Epidermal melanocyte (primary cell): ENCODE measurements around the gene TAF4.

Source experiments
- DNase-seq: peaks from one replicate; pipeline ENCODE4 v3.0.0; 2011; ENCODE audit warnings: low spot score; ENCODE audit not compliant: insufficient read length

Gene TAF4

DNA sequence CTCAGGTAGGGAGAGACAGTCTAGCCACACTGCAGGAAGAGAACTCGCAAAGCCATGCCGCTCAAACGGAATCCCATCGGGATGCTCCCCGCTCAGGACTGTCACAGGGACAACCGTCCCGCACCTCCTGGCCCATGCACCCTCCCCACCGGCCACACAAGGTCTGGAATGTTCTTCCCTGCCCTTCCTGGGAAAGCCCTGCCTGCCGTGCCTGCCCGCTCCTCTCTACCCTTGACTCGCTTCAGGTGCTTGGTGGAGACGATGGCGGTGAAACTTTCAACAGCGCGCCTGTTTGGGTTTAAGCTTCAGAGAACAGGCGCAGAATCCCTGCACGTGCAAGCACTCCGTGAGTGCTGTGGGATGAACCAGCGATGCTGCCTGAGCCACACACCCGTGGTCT, 20.6 kb downstream of the TAF4 start:
- no peak for DNase-seq

DNA sequence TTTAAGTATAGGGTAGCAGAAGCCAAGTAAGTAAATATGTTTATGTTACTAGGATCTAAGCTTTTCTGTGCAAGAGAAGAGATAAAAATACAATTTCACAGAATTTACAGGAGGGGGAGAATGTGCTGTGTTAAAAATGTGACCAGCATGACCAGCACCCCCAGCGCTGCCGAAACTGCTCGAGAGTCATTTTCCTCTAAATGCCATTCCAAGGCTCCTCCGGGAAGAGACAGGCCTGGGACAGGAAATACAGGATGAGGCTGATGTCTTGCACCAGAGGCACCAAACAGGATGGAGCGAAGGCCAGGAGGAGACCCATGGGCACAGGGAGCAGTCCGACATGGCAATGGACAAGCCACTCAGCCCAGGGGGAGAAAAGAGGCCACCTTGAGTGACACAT, 21.1 kb downstream of the TAF4 start:
- DNase-seq: no peak

DNA sequence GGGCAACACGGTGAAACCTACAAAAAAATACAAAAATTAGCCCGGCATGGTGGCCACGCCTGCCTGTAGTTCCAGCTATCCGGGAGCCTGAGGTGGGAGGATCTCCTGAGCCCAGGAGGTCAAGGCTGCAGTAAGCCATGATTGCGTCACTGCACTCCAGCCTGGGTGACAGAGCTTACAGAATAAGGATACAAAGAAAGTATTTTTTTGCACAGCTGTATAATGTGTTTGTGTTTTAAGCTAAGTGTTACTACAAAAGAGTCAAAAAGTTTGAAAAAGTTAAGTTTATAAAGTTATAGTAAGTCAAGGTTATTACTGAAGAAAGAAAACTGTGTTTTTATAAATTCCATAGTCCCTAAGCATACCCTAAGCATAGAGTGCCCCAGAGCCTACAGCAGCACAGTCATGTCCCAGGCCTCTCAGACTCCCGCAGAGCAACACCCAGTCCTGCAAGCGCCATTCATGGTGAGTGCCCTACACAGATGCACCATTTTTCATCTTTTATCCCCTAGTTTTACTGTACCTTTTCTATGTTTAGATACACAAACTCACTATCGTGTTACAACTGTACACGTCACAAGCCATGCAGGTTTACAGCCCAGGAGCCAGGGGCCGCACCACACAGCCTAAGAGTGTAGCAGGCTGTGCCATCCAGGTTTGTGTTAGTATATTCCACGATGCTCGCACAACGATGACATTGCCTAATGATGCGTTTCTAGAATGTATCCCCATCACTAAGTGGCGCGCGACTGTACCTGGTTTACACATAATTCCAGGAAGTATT, 22.4 kb downstream of the TAF4 start:
- DNase-seq: no peak

DNA sequence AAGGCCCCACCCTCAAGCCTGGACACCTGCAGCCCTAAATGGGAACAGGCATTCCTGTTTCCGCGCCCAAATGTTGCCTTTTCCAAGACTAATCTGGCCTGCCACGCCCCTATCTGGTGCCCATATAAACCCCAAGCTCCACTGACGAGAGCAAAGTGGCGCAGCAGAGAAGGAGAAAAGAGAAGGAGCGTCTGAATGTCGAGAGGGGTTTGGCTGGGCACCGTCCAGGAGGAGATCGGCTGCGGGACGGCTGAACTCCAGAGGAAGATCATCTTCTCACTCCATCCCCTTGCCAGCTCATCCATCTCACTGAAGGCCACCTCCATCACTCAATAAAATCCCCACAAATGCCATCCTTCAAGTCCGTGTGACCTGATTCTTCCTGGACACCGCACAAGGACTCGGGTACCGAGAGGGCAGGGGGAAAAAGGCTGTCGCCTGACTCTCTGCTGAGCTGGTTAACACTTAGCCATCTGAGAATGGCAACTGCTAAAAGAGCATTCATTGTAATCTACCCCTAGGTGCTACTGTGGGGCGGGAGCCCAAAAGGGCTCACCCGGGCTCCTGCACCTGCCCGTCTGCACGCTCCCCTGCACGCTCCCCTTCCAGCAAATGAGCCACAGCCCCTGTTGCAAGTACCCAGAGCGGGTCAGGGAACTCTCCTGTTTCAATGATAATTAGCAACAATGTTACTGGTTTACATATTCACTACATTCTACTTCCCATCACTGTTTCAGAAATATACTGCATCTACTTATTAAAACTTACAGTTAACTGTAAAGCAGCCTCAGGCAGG, 23.5 kb downstream of the TAF4 start:
- no peak for DNase-seq

DNA sequence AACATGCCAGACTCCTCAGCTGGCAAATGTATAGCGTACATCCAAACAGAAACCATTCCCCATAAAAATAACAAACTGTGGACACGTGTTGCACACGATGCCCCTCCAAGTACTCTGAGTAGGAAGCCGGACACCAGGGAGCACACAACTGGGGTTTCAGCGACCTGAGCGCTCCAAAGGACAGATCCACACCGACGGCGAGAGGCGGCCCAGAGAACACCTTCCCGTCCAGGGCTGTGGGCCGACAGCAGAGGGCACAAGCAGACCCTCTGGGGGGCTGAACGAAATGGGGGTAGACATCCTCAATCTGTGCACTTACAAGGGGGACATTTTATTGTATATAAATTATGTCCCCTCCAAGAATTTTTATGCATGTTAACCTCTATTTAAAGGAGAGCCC, 24.7 kb downstream of the TAF4 start:
- no peak for DNase-seq

DNA sequence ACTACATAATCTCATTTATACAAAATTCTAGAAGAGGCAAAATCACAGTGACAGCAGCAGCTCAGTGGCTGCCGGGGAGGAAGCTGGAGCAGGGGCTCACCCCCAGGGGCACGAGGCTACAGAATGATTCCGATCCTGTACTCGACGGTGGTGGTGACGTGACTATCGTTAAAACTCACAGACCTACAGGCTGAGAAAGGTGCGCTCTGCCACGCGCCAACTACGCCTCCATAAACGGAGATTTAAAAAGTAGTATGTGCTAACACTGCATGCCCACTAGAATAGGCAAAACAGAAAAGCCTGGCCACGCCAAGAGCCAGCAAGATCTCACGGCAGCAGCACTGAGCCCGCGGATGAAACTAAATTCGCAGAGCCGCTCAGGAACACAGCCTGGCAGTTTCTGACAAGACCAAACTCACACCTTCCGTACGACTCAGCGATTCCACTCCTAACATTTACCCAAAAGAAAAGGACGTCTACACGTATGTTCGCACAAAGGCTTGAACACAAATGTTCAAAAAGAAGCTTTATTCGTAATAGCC, 25.2 kb downstream of the TAF4 start:
- no peak for DNase-seq

DNA sequence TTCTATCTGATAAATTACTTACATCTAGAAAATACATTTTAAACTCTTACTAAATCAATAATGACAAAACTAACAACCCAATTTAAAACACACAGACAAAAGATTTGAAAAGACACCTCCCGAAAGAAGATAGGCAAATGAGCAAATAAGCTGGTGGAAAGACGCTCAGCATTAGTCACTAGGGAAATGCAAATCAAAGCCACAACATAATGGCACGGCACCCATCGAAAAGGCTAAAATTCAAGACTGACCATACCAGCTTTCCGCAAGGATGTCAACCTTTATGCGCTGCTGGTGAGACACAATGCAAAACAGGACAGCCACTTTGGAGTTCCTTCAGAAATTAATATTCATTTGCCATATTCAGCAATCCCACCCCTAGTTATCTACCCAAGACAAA, 25.9 kb downstream of the TAF4 start:
- DNase-seq: no peak

DNA sequence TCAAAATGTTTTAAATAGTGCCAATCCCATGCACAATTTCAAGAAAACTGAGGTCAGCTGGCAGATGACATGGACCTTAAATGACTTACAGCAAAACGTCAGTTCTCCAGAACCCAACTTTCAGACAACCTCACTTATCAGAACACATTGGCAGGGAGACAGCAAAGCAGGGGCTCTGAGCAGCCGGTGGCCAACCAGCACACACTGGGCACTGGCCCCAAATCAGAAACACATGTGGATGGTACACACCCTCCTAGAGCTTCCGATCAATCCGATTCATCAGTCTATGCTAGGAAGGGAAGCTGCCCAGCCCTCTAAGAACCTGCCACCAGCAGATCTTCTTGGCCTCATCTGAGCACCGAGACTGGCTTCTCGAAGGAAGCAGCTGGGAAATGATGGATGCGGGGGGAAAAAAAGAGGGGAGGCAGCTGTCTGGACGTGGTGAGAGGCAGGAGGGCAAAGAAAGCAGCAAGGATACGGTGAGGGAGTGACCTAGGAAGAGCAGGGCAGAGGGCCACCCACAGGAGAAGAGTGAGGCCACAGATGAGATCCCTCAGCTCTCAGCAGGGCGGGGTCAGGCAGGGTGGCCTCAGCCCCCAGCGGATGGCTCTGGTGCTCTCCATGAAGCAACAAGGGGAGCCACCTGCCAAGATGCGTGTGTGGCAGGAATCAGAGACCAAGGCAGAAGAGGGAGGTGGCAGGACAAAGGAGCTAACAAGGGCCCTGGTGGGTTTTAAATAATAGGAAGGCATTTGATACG, 32.9 kb downstream of the TAF4 start:
- no peak for DNase-seq

DNA sequence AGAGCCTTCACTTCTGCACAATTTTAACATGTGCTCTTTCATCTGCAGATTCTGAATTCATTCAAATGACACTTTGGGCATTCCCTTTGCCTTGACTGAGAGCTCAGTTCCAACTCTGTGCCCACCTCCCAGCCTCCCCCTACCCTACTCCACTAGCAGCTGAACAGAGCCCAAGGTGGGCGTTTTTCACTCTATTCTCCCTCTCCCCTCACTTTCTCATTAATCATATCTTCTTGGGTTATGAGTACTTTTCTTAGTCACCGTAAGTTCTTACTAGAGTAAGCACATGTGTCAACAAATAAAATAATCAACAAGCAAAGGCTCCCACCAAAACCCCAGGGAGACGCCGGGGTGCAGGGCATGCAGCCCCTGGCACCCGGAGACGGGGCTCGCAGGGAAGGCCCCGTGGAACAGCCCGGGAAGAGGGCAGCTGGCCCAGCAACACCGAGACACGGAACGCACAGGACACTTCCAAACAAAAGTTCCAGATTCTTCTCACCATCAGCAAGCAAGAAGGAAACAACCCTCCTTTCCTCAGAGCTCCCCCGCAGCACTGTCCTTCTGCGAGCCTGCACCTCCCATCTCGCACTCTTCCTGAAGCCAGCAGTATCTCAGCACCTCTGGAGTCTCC, 34.1 kb downstream of the TAF4 start:
- DNase-seq: no peak

DNA sequence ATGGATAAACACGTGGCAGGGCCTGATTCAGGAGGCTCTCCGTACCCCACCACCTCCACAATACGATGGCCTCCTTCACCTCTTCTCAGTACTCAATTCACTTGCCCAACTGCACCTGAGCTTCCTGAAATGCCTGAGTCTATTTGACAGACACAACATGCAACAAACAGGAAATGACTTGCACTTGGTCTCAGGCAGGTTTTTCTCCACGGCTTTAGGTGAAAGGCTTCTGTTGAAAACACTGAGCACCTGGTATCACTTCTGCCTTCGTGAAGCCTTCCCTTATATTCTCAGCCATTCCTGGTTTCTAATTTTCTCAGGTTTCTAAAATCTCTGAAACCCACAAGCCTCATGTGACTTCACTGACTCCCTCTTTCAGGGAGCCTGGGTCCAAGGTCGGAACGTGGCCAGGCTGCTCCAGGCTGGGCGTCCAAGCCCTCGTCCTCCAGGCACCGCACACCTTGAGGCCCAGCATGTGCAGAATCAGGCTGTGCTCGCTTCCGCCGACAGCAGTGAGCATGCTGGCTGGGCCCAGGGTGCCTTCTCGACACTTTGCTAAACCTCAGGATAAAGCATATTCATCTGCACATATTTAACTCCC, 34.7 kb downstream of the TAF4 start:
- DNase-seq: no peak

DNA sequence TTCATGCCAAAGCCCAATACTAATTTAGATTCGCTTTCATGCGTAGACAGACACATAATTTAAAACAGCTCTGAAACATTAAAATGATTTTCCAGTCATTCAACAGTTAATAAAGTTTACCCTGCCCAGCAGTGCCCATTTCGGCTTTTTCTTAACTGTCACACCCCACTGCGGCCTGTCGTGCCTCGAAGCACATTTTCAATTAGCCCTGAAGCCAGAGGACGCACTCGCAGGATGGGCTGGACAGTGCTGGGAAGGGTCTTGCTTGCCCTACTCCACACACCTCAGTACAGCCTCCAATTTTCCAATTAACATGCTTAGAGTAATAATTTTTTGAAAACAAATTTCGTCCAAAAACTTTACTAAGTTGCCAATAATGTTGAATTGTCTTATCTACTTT, 35.3 kb downstream of the TAF4 start:
- DNase-seq: no peak

DNA sequence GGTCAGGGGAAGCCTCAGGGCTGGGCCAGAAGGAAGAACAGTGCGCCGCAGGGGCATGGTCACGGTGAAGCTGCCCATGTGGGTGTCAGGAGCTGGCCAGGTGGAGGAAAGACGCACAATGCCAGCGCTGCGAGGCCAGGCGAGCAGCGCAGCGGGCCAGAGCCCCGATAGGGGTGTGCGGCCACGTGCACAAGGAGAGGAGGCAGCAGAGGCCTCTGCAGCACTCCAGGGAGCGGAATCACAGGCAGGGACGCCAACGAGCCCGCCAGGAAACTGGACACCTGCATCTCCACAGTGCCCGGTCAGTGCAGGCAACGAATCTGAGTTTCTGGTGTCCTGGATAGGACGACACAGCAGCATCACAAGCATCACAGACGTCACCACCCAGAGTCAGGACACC, 35.7 kb downstream of the TAF4 start:
- DNase-seq: no peak

DNA sequence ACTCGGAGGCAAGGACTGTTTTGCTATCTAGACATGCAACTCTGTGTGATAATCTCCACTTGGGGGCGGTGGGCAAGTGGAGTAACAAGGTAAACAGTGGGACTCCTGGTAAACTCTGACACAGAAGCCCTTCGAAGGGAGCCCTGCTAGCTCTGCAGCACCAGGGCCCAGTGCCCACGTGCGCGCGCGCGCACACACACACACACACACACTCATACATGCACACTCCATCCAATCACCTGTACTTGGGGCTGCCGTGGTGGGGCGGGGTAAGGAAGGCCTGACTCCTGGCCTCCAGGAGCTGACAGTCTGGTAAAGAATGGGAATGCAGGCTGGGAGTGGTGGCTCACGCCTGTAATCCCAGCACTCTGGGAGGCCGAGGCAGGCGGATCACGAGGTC, 36.4 kb downstream of the TAF4 start:
- DNase-seq: no peak

DNA sequence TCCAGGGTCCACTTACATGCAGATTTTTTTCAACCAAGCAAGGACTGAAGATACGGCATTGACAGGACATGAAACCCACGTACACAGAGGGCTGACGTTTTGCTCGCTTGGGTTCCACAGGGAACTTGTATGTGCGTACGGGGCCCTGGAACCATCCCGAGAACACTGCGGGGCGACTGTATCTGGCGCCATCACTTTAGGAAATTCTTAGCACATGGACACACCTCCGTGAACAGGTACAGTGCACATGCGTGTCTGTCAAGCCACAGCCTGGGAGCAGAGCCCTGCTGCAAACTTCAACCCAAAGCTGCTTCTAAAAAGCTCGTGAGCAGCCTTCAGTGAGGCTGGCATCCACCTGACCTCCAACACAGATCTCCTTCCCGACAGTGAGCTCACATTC, 37.3 kb downstream of the TAF4 start:
- DNase-seq: no peak

DNA sequence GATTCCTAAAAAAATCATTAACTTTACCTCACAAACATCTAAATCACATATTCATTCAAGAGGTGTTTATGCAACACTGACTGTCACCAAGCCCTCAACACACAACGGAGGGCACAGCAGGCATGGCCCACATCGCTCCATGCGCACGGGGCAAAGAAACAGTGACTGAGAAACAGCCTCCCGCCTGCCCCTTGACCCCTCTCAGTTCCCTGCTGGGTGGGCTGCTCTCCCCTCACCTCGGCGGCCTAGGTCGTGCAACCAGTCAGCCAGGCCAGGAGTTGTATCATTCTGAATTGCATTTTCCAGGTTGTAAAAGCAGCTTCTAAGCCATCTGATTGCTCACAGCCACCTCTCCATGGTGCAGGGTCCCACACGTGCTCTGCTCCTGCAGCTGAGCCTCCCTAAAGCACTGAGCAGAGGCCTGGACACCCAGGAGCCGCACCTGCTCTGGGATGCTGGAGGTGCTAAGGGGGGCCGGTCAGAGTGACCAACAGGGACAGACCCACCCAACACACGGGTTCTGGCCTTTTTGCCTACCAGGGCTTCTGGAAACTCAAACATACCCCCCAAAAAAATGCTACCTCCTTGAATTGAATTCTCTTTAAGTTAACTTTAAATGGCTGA, 37.9 kb downstream of the TAF4 start:
- DNase-seq: no peak

DNA sequence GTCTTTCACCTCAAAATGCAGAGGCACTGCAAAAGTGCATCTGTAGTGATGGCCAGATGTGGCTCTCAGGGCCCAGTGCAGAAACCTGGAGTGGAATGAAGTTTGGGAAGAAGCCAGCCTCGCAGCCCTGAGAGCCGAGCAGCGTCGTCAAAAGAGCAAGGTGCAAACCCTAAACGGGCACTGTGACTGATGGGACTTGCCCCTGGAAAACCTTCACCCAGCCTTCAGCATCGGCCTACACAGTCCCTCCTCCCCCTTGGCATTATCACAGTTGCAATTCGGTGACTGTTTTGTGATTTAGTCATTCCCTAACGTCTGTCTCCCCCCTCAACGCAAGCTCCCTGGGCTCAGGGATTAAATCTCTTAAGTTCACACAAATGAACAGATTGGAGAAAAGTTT, 38.6 kb downstream of the TAF4 start:
- no peak for DNase-seq

DNA sequence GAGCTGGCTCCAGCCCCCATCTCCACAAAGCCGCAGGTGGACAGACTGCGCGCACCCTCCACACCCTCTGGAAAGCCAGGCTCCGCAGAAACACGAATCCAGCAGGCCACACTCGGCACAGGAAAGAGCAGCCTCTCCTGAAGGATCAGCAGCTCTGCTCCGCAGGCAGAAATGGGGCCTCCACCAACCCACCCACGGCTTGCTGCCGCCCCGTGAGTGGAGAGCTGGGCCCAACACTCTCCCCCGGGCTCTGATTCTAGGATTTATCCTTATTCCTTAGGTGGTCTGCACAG, 39.2 kb downstream of the TAF4 start:
- no peak for DNase-seq

DNA sequence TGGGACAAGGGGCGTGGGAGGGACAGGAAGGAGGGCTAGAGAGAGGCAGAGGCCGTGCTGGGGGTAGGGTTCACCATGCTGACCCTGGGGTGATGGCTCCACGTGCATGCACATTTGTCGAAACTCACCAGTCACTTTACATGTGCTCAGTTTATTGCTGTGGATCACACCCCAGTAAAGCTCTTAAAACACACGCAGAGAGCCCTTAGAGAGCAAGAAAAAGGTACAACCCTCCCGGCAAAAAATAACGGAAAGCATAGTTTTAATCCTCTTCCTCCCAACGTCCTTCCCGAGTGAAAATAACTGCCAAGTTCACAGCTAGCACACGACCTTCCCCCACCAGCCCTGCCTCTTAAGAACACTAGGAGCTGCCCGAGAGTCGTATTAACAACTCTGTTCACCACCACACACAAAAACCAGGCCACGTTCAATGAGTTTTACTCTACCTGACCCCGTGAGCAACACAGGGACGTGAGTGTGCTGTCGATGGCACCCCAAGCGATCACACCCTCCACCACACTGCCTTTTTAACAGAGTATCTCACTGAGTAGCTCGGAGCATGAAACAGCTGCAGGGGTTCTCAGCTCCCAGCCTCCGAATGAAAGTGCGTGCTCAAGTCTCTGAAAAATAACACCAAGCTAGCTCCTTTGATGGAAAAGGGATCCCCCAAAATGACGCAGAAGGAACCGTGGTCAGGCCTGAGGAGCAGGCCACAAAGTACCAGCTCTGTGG, 39.7 kb downstream of the TAF4 start:
- DNase-seq: peak; percentile 87

DNA sequence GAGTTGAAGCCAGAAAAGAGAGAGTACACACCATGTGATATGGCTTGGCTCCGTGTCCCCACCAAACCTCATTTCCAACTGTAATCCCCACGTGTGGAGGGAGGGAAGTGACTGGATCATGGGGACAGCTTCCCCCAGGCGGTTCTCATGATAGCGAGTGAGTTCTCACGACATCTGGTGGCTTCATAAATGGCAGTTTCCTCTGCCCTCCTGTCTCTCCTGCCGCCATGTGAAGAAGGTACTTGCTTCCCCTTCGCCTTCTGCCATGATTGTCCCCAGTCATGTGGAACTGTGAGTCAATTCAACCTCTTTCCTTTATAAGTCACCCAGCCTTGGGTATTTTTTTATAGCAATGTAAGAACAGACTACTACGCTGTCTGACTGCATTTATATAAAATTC, 40.3 kb downstream of the TAF4 start:
- DNase-seq: no peak

DNA sequence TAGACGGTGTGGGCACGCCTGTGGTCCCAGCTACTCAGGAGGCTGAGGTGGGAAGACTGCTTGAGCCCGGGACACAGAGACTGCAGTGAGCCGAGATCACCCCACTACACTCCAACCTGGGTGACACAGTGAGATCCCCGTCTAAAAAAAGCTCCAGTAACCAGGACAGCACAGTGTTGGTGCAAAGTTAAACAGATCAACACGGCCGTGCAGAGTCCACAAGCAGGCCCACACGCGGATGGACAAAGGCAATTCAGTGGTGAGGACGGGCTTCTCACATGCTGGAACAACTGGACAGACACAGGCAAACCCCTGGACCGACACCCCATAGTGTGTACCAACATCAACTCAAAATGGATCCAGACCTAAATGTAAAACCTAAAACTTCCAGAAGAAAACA, 41.7 kb downstream of the TAF4 start:
- no peak for DNase-seq
